IPS-18c (cell line): ENCODE results near the gene NUTM2D.
"Not testable (repeated sequence)": the region's sequence is repeated elsewhere in the genome, so short reads cannot be mapped to it uniquely, and the experiment has no call there.

Experiments
- H3K4me3 ChIP-seq: 2 replicates; pipeline ENCODE4 v1.7.0; 2013; ENCODE audit warnings: low read depth, mild to moderate bottlenecking, low read length, moderate library complexity; ENCODE audit not compliant: insufficient read depth
- H3K9me3 ChIP-seq: one replicate; pipeline ENCODE4 v1.6.1; 2013; ENCODE audit warnings: mild to moderate bottlenecking, low read length, moderate library complexity; ENCODE audit not compliant: control insufficient read depth, insufficient read depth

NUTM2D gene

DNA sequence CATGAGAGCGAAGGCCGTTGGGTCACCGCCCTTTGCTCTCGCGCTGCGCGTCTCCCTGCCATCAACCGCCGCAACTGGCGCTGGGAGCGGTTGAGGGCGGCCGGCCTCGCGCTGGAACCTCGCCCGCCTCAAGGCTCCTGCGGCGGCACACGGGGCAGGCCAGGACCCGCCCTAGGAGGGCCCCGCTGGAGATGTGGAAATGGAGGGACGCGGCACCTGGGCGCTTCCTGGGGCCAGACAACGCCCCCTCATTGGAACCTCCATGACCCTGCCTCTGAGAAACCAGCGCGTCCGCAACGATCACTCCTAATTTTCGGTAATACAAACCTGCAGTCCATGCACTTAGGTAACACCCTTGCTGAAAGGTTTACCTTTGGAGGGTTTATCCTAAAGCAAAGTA, 2.4 kb upstream of the NUTM2D start:
- H3K4me3 ChIP-seq, result not testable (repeated sequence)

GRCh38 chr10:87358159-87358558, 615 bp downstream of the NUTM2D start:
- H3K9me3 ChIP-seq, H3K4me3 ChIP-seq: not testable (repeated sequence)

More for the DNA sequence above, 2.4 kb upstream of the NUTM2D start:
- H3K9me3 ChIP-seq, result not testable (repeated sequence)

- H3K9me3 ChIP-seq, H3K4me3 ChIP-seq: not testable (repeated sequence)
Measured at GRCh38 chr10:87369514-87370112, 12.1 kb downstream of the NUTM2D start.

DNA sequence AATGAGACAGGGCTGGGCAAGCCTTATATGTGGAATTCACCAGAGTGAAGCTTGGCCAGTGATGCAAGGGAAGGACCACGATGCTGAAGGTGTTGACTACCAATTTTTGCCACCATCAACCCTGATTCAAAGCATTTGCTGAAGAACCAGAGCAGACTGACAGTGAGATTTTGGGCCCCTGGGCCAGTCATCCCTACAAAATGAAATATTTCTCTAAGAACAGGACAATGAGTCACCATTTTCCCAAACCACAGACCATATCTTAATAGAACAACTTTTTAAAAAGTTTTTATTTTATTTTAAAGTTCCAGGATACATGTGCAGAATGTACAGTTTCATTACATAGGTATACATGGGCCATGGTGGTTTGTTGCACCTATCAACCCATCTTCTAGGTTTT, 16.5 kb downstream of the NUTM2D start:
- H3K9me3 ChIP-seq, H3K4me3 ChIP-seq: not testable (repeated sequence)

DNA sequence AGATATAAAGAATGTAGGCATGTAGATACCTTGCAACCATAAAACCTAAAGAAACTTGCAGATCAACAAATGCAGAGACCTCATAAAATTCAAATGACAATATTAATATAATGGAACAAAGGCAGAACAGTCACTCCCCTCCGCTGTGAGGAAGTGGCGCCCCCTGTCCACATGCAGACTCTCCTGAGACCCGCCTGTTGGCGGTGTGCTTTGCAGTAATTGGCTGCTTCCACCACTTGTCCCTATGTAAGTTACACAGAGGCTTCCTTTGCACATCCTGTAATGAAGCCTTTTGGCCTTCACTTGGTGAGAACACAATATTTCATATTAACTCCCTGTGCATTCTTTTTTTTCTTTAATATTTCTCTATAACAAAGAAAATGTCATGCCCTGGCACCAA, 21.6 kb downstream of the NUTM2D start:
- not testable (repeated sequence) for H3K9me3 ChIP-seq, H3K4me3 ChIP-seq

- H3K9me3 ChIP-seq, H3K4me3 ChIP-seq: not testable (repeated sequence)
Measured at GRCh38 chr10:87383149-87383857, 25.8 kb downstream of the NUTM2D start.

- not testable (repeated sequence) for H3K9me3 ChIP-seq, H3K4me3 ChIP-seq
Measured at GRCh38 chr10:87384283-87384682, 26.7 kb downstream of the NUTM2D start.

DNA sequence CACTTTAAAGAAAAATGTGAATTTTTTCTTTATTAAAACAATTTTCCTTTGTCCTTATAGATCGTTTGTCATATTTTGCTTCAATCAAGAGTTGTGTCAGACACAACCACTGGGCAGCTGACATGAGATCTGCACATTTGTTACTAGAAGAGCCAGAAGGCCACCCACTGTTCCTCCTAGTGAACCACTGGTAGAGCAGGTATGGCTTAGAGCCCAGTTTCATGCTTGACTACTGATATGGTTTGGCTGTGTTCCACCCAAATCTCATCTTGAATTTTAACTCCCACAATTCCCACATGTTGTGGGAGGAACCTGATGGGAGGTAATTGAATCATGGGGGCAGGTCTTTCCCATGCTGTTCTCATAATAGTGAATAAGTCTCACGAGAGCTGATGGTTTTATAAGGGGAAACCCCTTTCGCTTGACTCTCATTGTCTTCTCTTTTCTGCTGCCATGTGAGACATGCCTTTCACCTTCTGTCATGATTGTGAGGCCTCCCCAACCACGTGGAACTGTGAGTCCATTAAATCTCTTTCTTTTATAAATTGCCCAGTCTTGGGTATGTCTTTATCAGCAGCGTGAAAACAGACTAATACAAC, 28.3 kb downstream of the NUTM2D start:
- H3K4me3 ChIP-seq, H3K9me3 ChIP-seq: not testable (repeated sequence)

DNA sequence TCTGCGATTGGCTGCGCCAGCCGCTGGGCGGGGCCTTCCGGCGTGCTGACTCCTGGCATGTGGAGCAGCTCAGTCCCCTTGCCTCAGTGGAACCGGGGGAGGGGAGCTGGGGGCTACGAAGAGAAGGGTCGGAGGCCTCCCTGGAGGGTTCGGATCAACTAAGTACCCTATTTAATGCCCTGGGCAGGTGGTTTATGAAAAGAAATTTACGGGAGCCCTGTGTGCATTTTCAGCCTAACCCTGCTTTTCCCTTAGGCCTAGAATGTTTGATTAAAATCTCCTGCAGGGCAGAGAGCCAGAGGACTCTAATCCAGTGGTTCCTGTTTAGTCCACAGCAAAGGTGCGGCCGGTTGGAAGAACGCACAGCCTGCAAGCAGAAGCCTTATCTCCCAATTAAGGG, 33.8 kb downstream of the NUTM2D start:
- not testable (repeated sequence) for H3K9me3 ChIP-seq

GRCh38 chr10:87396206-87396605, 38.7 kb downstream of the NUTM2D start:
- not testable (repeated sequence) for H3K9me3 ChIP-seq, H3K4me3 ChIP-seq

More for the DNA sequence above, 33.8 kb downstream of the NUTM2D start:
- not testable (repeated sequence) for H3K4me3 ChIP-seq

- not testable (repeated sequence) for H3K4me3 ChIP-seq, H3K9me3 ChIP-seq
Measured at GRCh38 chr10:87398436-87398835, 40.9 kb downstream of the NUTM2D start.

DNA sequence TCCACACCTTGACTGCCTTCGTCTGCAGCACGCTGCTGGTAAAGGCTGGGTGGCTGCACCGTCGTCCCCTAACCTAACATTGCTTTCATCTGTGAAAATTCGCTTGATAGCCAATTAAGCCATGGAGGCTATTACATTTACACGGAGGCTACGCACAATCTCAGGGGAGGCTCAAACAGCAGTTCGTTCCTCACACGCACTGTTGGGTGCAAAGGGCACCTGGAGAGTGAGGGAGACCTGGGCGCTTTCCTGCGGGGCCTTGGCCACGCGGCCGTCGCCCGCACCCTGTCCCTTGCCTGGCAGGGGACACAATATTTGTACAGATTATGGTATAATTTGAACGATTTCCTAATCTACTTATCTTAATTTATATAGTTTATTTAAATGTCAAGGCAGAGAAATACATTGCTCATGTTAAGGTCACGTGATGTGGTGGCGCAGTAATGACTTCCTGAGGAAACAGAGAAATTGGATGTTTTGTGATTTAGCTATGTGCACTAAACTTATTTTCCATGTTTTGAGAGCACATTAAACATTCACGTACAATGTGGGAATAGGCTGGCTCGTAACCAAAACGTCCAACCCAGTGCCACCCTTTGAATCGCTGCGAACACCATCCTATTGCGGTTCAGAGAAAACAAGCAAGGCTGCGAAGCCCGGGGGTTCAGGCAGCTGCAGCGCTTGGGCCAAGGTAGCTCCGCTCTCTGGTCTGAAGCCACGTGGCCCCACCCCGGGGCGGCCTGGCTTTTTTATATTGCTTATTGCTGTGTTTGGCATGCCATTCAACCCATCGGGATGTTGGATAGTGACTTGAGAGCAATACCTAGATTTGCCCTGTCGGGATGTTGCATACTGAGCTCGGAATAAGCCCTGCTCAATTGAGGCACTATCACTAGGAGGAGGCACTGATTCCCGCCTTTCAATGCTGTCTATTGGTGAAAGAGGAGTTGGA, 50.2 kb downstream of the NUTM2D start:
- not testable (repeated sequence) for H3K4me3 ChIP-seq, H3K9me3 ChIP-seq

DNA sequence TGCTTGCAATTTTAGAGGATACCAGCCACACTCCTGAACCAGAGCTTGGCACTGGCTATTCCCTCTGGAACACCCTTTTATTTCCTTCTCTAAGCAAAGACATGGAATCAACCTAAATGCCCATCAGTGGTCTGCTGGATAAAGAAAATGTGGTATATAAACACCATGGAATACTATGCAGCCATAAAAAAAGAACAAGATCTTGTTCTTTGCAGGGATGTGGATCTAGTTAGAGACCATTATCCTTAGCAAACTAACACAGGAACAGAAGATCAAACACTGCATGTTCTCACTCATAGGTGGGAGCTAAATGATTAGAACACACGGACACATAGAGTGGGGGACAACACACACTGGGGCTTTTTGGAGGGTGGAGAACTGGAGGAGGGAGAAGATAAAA, 56.4 kb downstream of the NUTM2D start:
- H3K4me3 ChIP-seq, H3K9me3 ChIP-seq: not testable (repeated sequence)
